Heart right ventricle (tissue), 16 donors: ENCODE measurements around the gene CDH13. TPM values are rescaled to one million over a fixed set of nuclear protein-coding genes. Genes with fewer than 3 reads are reported as not detected.

Experiments
- ATAC-seq, 8 donors: fragments of 200-7000 bp; cut with Tn5 transposase; one replicate each; pipeline ENCODE4 v1.9.1; 2020; ENCODE audit warnings: mild to moderate bottlenecking in 8 of 8, moderate library complexity in 8 of 8, moderate number of reproducible peaks in 1 of 8
- DNase-seq, 2 donors: peaks; one replicate each; pipeline ENCODE4 v3.0.0-alpha.2; 2020
- H3K27ac ChIP-seq, 10 donors: fragments of 200-600 bp; sonication (generic) in 2 of 10; one replicate each; pipeline versions ENCODE4 v1.5.0 to v1.8.0; 2020 to 2022; ENCODE audit warnings: mild to moderate bottlenecking in 3 of 10
- H3K27me3 ChIP-seq, 7 donors: fragments of 200-600 bp; one replicate each; pipeline ENCODE4 v1.8.0; 2021 to 2022; ENCODE audit warnings: mild to moderate bottlenecking in 2 of 7
- H3K36me3 ChIP-seq, 9 donors: fragments of 200-600 bp; sonication (generic) in 1 of 9; one replicate each; pipeline versions ENCODE4 v1.5.0 to v1.8.0; 2020 to 2022; ENCODE audit warnings: mild to moderate bottlenecking in 2 of 9
- H3K4me1 ChIP-seq, 9 donors: fragments of 200-600 bp; sonication (generic) in 1 of 9; one replicate each; pipeline versions ENCODE4 v1.5.0 to v1.8.0; 2020 to 2022; ENCODE audit warnings: mild to moderate bottlenecking in 4 of 9
- H3K4me3 ChIP-seq, 10 donors: fragments of 200-600 bp; sonication (generic) in 2 of 10; one replicate each; pipeline versions ENCODE4 v1.5.0 to v1.8.0; 2020 to 2022; ENCODE audit warnings: mild to moderate bottlenecking in 7 of 10, moderate library complexity in 2 of 10
- H3K9me3 ChIP-seq, 11 donors: fragments of 200-600 bp in 10 of 11; sonication (generic) in 2 of 11; one replicate each; pipeline versions ENCODE4 v1.5.0 to v1.8.0; 2013 to 2022; ENCODE audit warnings: mild to moderate bottlenecking in 2 of 11, control low read depth in 1 of 11, moderate library complexity in 1 of 11
- CTCF ChIP-seq, 9 donors: fragments of 200-600 bp; sonication (generic) in 2 of 9; IDR thresholded peaks; one replicate each; pipeline versions ENCODE4 v1.5.0 to v1.8.0; 2021 to 2022; ENCODE audit warnings: antibody characterized with exemption in 9 of 9, mild to moderate bottlenecking in 5 of 9, moderate library complexity in 1 of 9
- WGBS, 2 donors: extraction: QIAGEN DNeasy Blood & Tissue Kit; methylation state at CpG; one replicate each; pipeline ENCODE4 v1.1.7; 2013; ENCODE audit warnings: inconsistent platforms in 1 of 2; 5-methylcytosine and 5-hydroxymethylcytosine counted together
- intact Hi-C, 10 donors: fragments of 100-400 bp; cut with DNase I; formaldehyde crosslinking; loops; one replicate each; pipeline versions ENCODE4 v1.11.1 to v1.14.2; 2022
- polyA plus RNA-seq, 2 donors: library from polyadenylated mRNA; stranded (reverse); fragments of 200-250 nt; gene quantifications; one replicate each; pipeline ENCODE4 v1.2.3, GENCODE V29; 2013
- total RNA-seq, 10 donors: library from RNA; stranded (reverse); fragmentation: NEBNext Ultra II Directional in 3 of 10; extraction: Animal tissue kit (Norgen Biotek cat#: 25700) in 3 of 10; gene quantifications; one replicate each; pipeline versions ENCODE4 v1.2.1 to v1.2.4, GENCODE V29; 2021 to 2023
- donor health status: Arrhythmogenic right ventricular cardiomyopathy.
- donor health status: ischemic (EF 13 %, LVEDD 7.1; RV severe dilation, severe dysfunction).
- donor health status: healthy with polysubstance abuse.
- donor health status: DM: no; HTN: yes; CAD: no.
- donor health status: DM: no; HTN: no; CAD: no.
- donor health status: ischemic (EF 25% LVEDD 6.9; RV normal size, moderate dysfunction).
- donor health status: ischemic (EF 25% LVEDD 5.7; RV mildly dilated, moderate dysfunction).
- donor health status: healthy.
- donor health status: DM: yes; HTN: yes; CAD: no.
- donor health status: Ischemic cardiomyopathy.
- donor health status: ischemic (EF 35%, LVEDD 5.7; RV mildly dilated, moderate dysfunction).
- donor health status: nonischemic (EF 11% LVEDD 7.7; RV severe dilation, severe dysfunction).
- donor health status: DM: yes; HTN: yes; CAD: no.
- donor health status: PGD.
- donor health status: ischemic (EF 29% LVEDD 5.4; RV normal size, mild dysfunction).
- donor health status: nonischemic (EF 23%, LVEDD 6.1; RV moderate dilation, normal function).

The CDH13 gene
- total and polyA plus RNA-seq, 12 donors: 15.5 to 221 (median 168) TPM

GRCh38 chr16:82987767-82988166 is 361.0 kb downstream of the CDH13 start:
- Histone ChIP-seq H3K27me3 (no peaks in the 10 kb centered on the region), H3K9me3 (no peaks in the 10 kb centered on the region), H3K36me3 (no peaks in the 10 kb centered on the region), H3K4me1 (peaks cover 0 to 10% (median 0%) of the 10 kb centered on the region in 9 donors), H3K4me3 (no peak overlapping the region), H3K27ac (no peak overlapping the region)
- no peak for TF ChIP-seq CTCF (IDR thresholded peaks at IDR 0.05)
- ATAC-seq: peak in 1 of 8 donors; percentile 44
- intact Hi-C loops: no loop called here
- no peak for DNase-seq
- 72 to 79% methylated on average over 3 of the region's 3 CpGs for WGBS, 2 donors

GRCh38 chr16:82990155-82990554 is 363.4 kb downstream of the CDH13 start:
- no peak for DNase-seq
- Histone ChIP-seq H3K4me1 (peaks cover 0 to 2% (median 0%) of the 10 kb centered on the region in 9 donors), H3K4me3 (no peak overlapping the region), H3K27ac (no peak overlapping the region), H3K9me3 (no peaks in the 10 kb centered on the region), H3K36me3 (no peaks in the 10 kb centered on the region), H3K27me3 (no peaks in the 10 kb centered on the region)
- intact Hi-C loops: loop anchor here in 1 of 10 donors (10.0 kb wide), 1 partner anchor 235 kb away; no protein-coding TSS in a partner anchor
- ATAC-seq: no peak
- TF ChIP-seq CTCF (IDR thresholded peaks at IDR 0.05): no peak
- WGBS, 2 donors: 79 to 83% methylated on average over 3 of the region's 3 CpGs

GRCh38 chr16:82991410-82991809 is 364.6 kb downstream of the CDH13 start:
- Histone ChIP-seq H3K36me3 (no peaks in the 10 kb centered on the region), H3K9me3 (no peaks in the 10 kb centered on the region), H3K27ac (no peak overlapping the region), H3K4me1 (peaks cover 0 to 14% (median 5%) of the 10 kb centered on the region in 9 donors), H3K27me3 (no peaks in the 10 kb centered on the region), H3K4me3 (no peak overlapping the region)
- no peak for ATAC-seq
- intact Hi-C loops: loop anchor here in 1 of 10 donors (10.0 kb wide), 1 partner anchor 237 kb away; no protein-coding TSS in a partner anchor
- TF ChIP-seq CTCF (IDR thresholded peaks at IDR 0.05): no peak
- DNase-seq: no peak
- 92 to 98% methylated on average over 4 of the region's 4 CpGs for WGBS, 2 donors

- DNase-seq (no peak), ATAC-seq (no peak)
- peaks cover 0 to 17% (median 6%) of the 10 kb centered on the region in 9 donors for H3K4me1 ChIP-seq
- H3K4me3 ChIP-seq: no peak overlapping the region
- H3K36me3 ChIP-seq: no peaks in the 10 kb centered on the region
- TF ChIP-seq CTCF (IDR thresholded peaks at IDR 0.05): no peak
- intact Hi-C loops: loop anchor here in 1 of 10 donors (10.0 kb wide), 1 partner anchor 237 kb away; no protein-coding TSS in a partner anchor
- no peaks in the 10 kb centered on the region for H3K27me3 ChIP-seq
- H3K27ac ChIP-seq: no peak overlapping the region
- WGBS, 2 donors: 56 to 59% methylated on average over 4 of the region's 4 CpGs
- no peaks in the 10 kb centered on the region for H3K9me3 ChIP-seq
Observed at GRCh38 chr16:82991966-82992675, 365.4 kb downstream of the CDH13 start.
